ENCODE results near the gene MAB21L4. TPM values are rescaled to one million over a fixed set of nuclear protein-coding genes. Genes with fewer than 3 reads are reported as not detected.

Gene MAB21L4
- total RNA-seq, 1 experiment from 2014 or later, result 69.9 TPM

DNA sequence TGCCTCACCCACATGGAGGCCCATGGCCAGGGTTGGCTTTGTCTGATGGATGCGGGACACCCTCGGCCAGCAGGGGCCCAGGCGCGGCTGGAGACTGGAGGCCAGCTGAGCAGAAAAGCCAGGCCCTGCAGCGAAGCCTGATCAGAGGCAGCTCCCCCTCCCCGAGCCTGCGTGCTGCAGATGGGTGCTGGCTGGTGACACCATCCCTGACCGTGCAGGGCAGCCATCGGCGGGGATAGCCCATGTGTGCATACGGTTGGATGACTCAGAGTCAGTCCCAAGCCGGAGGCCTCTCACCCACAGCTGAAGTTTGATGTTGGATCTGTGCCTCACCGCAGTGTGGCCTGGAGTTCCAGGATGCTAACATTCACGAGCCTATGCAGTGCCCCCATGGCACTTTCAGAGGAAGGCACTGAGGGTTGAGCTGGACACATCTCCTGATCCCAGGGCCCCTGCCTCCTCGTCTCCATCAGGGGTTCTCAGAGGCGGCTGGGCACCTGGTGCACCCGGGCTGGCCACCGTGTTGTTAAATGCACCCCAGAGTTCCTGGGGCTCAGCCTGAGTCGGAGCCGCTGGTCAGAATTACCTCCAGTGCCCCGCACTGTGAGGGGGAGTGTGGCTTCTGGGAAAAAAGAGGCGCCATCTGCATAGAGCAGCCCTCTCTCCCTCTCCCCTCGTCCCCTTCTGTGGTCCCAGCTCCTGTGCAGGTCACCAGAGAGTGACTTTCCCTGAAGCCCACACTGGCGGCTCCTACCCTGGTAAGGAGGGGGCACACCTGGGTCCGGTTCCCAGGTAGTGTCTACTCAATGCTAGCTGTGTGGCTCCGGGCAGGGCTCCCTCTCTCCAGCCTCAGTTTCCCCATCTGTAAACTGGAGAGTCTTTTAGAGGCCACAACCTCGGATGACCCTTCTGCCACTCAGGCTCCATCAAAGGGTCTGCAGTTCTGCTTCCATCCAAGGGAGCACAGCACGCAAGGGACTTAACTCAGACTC lies 56.5 kb downstream of the MAB21L4 start:
- POLR2A ChIA-PET, result interaction anchor here (1.0 kb wide), 1 partner anchor 18 kb away, joined by 3 read pairs; no protein-coding TSS in a partner anchor
- Histone ChIP-seq H3K36me3 (ENCODE audit: control insufficient read depth, insufficient read depth, low read length) (no peaks in the 10 kb centered on the region), H3K4me3 (ENCODE audit: low read depth, low read length) (no peak overlapping the region), H3K27me3 (replicated peaks; ENCODE audit: control insufficient read depth, insufficient read depth, low read length) (no peaks in the 10 kb centered on the region), H3K4me1 (no peaks in the 10 kb centered on the region), H3K9me3 (no peaks in the 10 kb centered on the region)
- intact Hi-C loops (cut with micrococcal nuclease; ENCODE audit: unreplicated experiment), result loop anchor here (1.0 kb wide), 2 partner anchors 29 to 116 kb away; no protein-coding TSS in a partner anchor
- H3K4me3 Mint-ChIP-seq (ENCODE audit: unreplicated experiment), result no peak overlapping the region
- no peaks in the 10 kb centered on the region for H3K9me3 Mint-ChIP-seq (ENCODE audit: unreplicated experiment)
- TF ChIP-seq, protein P1, sequence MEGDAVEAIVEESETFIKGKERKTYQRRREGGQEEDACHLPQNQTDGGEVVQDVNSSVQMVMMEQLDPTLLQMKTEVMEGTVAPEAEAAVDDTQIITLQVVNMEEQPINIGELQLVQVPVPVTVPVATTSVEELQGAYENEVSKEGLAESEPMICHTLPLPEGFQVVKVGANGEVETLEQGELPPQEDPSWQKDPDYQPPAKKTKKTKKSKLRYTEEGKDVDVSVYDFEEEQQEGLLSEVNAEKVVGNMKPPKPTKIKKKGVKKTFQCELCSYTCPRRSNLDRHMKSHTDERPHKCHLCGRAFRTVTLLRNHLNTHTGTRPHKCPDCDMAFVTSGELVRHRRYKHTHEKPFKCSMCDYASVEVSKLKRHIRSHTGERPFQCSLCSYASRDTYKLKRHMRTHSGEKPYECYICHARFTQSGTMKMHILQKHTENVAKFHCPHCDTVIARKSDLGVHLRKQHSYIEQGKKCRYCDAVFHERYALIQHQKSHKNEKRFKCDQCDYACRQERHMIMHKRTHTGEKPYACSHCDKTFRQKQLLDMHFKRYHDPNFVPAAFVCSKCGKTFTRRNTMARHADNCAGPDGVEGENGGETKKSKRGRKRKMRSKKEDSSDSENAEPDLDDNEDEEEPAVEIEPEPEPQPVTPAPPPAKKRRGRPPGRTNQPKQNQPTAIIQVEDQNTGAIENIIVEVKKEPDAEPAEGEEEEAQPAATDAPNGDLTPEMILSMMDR (IDR thresholded peaks at IDR 0.05; ENCODE audit: insufficient read depth in 1 of 2, low read depth in 1 of 2, low read length in 1 of 2, severe bottlenecking in 1 of 2, unreplicated experiment in 1 of 2), result no peak
- no peak for DNase-seq
- no peak overlapping the region for H3K27ac Mint-ChIP-seq (ENCODE audit: unreplicated experiment)
- peaks cover 19% of the 10 kb centered on the region for H3K27me3 Mint-ChIP-seq (ENCODE audit: insufficient read depth, unreplicated experiment)
- CTCF ChIA-PET, result interaction anchor here (0.7 to 1.9 kb wide), 16 partner anchors 10 to 223 kb away, joined by 3 to 28 read pairs (median 4); partner anchors contain the start of gene KIF1A
- BruUV-seq (replicated peaks), result no TSS peak
- no peaks in the 10 kb centered on the region for H3K4me1 Mint-ChIP-seq (ENCODE audit: low read depth, unreplicated experiment)
- no peaks in the 10 kb centered on the region for H3K36me3 Mint-ChIP-seq (ENCODE audit: insufficient read depth, unreplicated experiment)

DNA sequence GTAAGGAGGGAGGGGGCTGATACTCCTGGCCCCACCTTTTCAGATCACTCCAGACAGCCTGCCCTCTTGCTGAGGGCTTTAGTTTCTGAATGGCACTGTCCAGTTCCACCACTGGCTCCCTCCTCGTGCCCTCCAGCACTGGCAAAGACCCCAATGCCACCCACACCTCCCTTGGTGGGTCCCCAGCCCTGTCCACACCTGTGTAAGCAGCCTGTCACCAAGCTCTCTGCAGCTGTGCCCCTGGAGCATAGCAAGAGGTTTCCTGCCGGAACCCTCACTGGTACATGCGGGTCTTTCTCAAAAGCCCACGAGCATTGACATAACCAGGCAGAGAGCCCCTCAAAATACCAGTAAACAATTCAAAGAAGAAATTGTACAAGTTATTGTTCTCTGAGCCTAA lies 58.3 kb downstream of the MAB21L4 start:
- intact Hi-C loops (cut with micrococcal nuclease; ENCODE audit: unreplicated experiment), result no loop called here
- Histone ChIP-seq H3K9me3 (no peaks in the 10 kb centered on the region), H3K4me1 (no peaks in the 10 kb centered on the region), H3K27me3 (replicated peaks; ENCODE audit: control insufficient read depth, insufficient read depth, low read length) (no peaks in the 10 kb centered on the region), H3K4me3 (ENCODE audit: low read depth, low read length) (no peak overlapping the region), H3K36me3 (ENCODE audit: control insufficient read depth, insufficient read depth, low read length) (no peaks in the 10 kb centered on the region)
- no peak overlapping the region for H3K27ac Mint-ChIP-seq (ENCODE audit: unreplicated experiment)
- CTCF ChIA-PET, result no interaction called here
- no TSS peak for BruUV-seq (replicated peaks)
- no peak for DNase-seq
- POLR2A ChIA-PET, result no interaction called here
- H3K4me3 Mint-ChIP-seq (ENCODE audit: unreplicated experiment), result no peak overlapping the region
- H3K4me1 Mint-ChIP-seq (ENCODE audit: low read depth, unreplicated experiment), result no peaks in the 10 kb centered on the region
- no peaks in the 10 kb centered on the region for H3K36me3 Mint-ChIP-seq (ENCODE audit: insufficient read depth, unreplicated experiment)
- TF ChIP-seq, protein P1 (IDR thresholded peaks at IDR 0.05; ENCODE audit: insufficient read depth in 1 of 2, low read depth in 1 of 2, low read length in 1 of 2, severe bottlenecking in 1 of 2, unreplicated experiment in 1 of 2), result no peak
- peaks cover 17% of the 10 kb centered on the region for H3K27me3 Mint-ChIP-seq (ENCODE audit: insufficient read depth, unreplicated experiment)
- no peaks in the 10 kb centered on the region for H3K9me3 Mint-ChIP-seq (ENCODE audit: unreplicated experiment)

DNA sequence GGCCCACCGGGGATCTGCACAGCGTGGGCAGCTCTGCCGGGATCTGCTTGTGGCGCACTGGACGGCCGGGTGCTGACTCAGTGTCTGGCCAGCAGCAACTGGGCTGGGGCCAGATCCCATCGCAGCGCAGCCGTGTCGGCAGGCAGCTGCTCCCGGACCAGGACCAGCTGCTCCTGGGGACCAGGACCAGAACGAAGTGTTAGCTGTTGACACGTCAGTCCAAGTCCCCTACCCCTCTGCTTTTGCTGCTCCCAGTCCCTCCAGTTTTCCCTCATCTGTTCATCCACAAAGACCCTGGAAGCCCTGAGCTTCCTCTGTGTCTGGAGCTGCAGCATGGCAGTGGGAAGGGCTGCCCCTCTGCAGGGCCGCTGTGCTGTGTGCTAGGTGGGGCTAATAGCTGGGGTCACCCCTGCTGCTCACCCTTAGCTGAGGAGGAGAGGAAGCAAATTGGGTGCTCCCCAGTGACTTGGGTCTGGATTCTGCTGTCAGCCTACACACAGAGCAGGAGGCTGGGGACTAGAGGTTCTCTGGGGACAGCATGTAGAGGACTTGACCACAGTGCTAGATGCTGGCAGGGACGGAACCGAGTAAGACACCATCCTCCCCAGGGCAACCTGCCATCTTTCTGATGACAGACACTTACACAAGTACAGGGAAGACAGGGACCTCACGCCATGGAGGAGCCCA lies 59.0 kb downstream of the MAB21L4 start:
- H3K4me1 ChIP-seq, result no peaks in the 10 kb centered on the region
- Mint-ChIP-seq H3K9me3 (ENCODE audit: unreplicated experiment) (no peaks in the 10 kb centered on the region), H3K36me3 (ENCODE audit: insufficient read depth, unreplicated experiment) (no peaks in the 10 kb centered on the region), H3K4me1 (ENCODE audit: low read depth, unreplicated experiment) (no peaks in the 10 kb centered on the region), H3K27me3 (ENCODE audit: insufficient read depth, unreplicated experiment) (peaks cover 12% of the 10 kb centered on the region), H3K27ac (ENCODE audit: unreplicated experiment) (no peak overlapping the region), H3K4me3 (ENCODE audit: unreplicated experiment) (no peak overlapping the region)
- no peaks in the 10 kb centered on the region for H3K27me3 ChIP-seq (replicated peaks; ENCODE audit: control insufficient read depth, insufficient read depth, low read length)
- no peak for DNase-seq
- POLR2A ChIA-PET, result no interaction called here
- CTCF ChIA-PET, result no interaction called here
- BruUV-seq (replicated peaks), result no TSS peak
- intact Hi-C loops (cut with micrococcal nuclease; ENCODE audit: unreplicated experiment), result no loop called here
- no peaks in the 10 kb centered on the region for H3K36me3 ChIP-seq (ENCODE audit: control insufficient read depth, insufficient read depth, low read length)
- no peaks in the 10 kb centered on the region for H3K9me3 ChIP-seq
- H3K4me3 ChIP-seq (ENCODE audit: low read depth, low read length), result no peak overlapping the region
- TF ChIP-seq, protein P1 (IDR thresholded peaks at IDR 0.05; ENCODE audit: insufficient read depth in 1 of 2, low read depth in 1 of 2, low read length in 1 of 2, severe bottlenecking in 1 of 2, unreplicated experiment in 1 of 2), result no peak

Data from Caco-2 (cell line).